ENCODE data around the gene CNNM2.

Gene CNNM2

DNA sequence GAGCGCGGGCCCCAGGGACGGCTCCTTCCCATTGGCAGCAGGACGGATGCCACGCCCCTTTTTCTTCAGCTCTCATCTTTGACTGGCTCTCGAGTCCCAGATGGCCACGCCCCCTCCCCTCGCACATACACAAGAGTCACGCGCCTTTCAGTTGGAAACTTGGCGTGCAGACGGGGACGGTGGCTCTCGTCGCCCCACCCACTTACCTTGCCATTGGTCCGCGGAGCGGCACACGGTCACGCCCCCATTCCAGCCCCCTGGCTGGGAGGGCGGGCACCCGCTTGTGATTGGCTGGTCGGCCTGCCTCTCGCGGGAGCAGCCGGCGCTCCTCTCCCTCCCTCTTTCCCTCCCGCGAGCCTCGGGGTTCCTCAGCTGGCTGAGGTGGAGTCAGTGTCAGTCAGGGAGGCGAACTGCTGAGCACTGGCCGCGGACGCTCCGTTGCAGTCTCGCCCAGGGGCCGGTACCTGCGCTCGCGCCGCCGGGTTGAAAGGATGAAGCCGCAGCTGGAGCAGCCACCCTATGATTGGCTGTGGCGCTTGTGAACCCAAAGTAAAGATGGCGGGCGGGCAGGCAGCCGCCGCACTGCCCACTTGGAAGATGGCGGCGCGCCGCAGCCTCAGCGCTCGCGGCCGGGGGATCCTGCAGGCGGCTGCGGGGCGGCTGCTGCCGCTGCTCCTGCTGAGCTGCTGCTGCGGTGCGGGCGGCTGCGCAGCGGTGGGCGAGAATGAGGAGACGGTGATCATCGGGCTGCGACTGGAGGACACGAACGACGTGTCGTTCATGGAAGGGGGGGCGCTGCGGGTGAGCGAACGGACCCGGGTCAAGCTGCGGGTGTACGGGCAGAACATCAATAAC, at the start of gene CNNM2:
TSS of gene CNNM2 (plus strand) at position 333 of the 855 bp plus-strand sequence. CDS start at position 520, 187 bp downstream.
- peak; percentile 99 to 100 for DNase-seq (ENCODE audit: low read depth in 2 of 2, low spot score in 1 of 2)

DNA sequence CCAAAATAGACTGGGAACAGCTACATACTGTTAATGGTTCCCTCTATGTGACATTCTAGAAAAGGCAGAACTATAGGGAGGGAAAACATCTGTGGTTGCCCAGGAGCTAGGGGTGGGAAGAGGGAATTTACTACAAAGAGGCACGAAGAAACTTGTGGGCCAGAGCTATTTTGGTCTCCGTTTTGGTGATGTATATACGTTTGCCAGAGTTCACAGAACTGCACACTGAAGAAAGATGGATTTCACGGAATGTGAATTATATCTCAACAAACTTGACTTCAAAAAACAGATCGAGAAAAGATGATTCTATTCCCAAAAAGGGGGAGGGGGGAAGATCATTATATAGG, 49.2 kb upstream of the CNNM2 start:
- DNase-seq (ENCODE audit: low read depth in 2 of 2, low spot score in 1 of 2) = no peak

DNA sequence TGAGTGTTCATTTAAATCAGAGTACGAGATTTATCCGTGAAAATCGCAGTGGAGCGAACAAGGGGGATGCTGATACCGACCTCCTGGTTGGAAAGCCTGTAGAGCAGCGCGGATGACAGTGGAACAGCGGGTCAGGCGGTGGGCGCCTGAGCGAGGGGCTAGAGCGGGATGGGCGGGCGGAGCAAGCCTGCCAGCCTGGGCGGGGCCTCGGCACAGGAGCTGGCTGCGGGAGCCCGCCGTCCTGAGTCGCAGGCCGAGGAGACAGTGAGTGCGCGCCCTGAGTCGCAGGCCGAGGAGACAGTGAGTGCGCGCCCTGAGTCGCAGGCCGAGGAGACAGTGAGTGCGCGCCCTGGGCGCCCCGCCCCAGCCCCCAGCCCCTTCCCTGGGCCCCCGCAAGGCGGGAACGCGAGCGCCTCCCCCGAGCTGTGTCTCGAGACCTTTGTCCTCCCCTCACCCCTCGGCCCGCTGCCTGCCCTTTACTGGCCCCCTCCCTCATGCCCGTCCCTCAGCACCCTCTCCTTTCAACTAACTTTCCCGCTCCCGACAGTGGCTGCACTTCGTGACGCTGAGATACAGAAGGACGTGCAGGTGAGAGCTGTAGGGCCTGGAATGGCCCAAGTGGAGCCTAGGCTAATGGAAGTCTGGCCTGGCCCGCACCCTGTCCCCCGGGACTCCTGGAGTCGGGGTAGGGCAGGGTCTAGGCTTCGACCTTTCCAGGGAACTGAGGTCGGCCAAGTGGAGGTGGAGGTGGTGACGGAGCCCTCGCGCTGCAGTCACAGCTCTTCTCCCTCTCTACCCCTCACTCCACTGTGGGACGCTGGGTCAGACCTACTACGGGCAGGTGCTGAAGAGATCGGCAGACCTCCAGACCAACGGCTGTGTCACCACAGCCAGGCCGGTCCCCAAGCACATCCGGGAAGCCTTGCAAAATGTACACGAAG, 48.6 kb upstream of the CNNM2 start, which contains the start of gene AS3MT:
TSS of gene AS3MT (plus strand) at position 213 of the 941 bp plus-strand sequence. CDS start at position 336, 123 bp downstream.
- DNase-seq (ENCODE audit: low read depth in 2 of 2, low spot score in 1 of 2) = no peak

DNA sequence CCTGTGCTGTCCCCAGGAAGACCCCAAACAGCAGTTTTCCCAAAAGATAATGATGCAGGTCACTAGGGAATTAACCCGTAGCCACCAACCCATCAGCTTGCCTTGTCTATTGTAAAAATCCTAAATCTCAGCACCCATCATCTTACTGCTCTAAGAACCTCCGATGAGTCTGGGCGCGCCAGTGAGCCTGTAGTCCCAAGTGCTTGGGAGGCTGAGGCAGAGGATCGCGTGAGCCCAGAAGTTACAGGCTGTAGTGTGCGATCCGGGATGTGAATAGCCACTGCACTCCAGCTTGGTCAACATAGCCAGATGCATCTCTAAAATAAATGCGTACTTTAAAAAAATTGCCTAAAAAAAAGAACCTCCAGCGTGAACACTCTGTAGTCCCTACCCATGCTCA, 47.9 kb upstream of the CNNM2 start:
- no peak for DNase-seq (ENCODE audit: low read depth in 2 of 2, low spot score in 1 of 2)

DNA sequence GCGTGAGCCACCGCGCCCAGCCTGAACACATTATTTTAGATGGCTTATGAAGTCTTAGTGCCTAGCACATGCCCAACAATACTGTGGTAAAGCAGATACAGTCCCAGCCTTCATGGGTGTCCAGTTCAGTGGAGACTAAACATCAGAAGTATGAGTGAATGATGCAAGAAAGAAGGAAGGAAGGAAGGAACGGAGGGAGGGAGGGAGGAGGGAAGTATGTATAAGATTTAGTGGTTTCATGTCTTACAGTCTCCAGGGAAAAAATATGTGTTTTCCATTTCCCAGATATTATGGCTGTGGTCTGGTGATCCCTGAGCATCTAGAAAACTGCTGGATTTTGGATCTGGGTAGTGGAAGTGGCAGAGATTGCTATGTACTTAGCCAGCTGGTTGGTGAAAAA, 45.9 kb upstream of the CNNM2 start:
- no peak for DNase-seq (ENCODE audit: low read depth in 2 of 2, low spot score in 1 of 2)

DNA sequence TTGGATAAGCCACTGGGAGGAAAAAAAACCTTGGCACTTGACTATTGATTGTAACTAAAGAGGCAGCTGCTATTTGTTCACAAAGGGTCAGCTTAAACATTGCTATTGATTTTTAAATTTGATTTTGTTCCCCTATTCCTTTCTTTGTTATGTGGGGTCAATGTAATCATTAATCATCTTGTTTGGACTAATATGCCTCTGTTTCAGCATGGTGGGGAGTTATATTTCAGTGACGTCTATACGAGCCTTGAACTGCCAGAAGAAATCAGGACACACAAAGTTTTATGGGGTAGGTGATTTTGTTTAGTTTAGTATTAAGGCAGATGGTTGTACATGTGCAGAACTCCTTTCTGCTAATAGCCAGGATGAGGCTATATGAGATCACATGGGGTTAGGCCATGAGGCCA, 41.3 kb upstream of the CNNM2 start:
- no peak for DNase-seq (ENCODE audit: low read depth in 2 of 2, low spot score in 1 of 2)

DNA sequence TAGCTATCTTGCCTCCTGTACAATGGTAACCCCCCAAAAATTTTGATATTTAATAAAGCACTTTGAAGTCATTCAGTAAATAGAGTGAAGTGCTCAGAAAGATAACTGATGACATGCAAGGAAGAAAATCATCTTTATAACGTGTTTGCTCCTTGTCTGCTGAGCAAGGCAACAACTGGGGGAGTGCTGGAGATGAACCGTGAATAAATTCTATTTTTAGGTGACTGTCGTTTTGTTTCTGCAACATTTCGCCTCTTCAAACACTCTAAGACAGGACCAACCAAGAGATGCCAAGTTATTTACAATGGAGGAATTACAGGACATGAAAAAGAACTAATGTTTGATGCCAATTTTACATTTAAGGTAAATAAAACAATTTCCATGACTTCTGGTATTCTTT, 39.5 kb upstream of the CNNM2 start:
- DNase-seq (ENCODE audit: low read depth in 2 of 2, low spot score in 1 of 2) = no peak

DNA sequence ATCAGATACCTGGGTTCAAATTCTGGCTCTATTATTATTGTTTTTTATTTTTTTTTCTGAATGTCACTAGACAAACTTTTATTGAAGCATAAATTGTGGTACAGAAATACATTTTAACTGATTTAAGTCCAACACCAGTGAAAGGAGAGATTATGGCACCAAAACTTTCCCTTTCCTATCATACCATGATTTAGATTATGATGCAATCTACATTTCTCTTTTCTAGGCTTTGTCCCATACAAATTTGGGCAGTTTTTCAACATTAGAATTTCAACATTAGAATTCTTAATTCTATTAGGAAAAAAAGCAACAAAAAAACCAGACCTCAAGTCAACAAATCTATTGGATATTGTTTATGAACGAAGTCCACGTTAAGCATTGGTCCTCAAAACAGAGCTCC, 37.8 kb upstream of the CNNM2 start:
- DNase-seq (ENCODE audit: low read depth in 2 of 2, low spot score in 1 of 2) = no peak

DNA sequence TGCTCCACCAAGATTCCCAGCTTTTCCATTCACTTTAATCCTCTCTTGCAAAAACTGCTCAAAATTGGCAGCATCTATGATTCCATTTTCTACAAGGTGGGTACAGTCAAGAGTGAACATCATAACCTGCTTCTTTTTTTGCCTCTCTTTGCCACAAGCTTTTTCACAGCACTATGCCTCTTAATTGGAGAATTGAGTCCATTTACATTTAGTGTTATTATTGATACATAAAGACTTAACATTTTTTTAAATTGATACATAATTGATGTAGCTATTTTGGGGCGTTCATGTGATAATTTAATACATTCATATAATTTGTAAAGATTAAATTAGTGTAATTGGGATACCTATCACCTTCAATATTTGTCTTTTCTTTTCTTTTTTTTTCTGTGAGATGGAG, 30.0 kb upstream of the CNNM2 start:
- DNase-seq (ENCODE audit: low read depth in 2 of 2, low spot score in 1 of 2) = no peak

DNA sequence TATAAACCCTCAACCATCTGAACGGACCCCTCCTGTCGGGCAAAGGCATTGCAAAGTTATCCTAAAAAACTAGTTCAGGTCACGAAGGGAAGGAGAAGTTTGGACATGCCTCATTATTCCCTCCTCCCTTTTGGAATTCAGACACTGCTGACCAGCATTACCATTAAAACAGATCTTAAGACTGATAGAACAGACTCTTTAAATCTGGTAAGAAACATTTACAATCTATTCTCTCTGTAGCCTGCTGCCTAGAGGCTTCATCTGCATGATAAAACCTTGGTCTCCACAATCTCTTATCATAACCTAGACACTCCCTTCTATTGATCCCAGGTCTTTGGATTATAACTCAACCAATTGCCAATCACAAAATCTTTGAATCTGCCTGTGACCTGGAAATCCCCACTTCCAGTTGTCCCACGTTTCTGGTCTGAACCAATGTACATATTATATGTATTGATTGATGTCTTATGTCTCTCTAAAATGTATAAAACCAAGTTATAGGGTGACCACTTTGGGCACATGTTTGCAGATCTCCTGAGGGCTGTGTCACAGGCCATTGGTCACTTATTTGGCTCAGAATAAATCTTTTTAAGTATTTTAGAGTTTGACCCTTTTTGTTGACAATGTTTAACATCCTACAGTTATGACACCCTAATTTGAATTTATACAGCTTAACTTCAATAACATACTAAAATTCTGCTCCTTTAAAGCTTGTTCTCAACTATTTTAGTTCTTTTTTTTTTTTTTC, 23.5 kb upstream of the CNNM2 start:
- DNase-seq (ENCODE audit: low read depth in 2 of 2, low spot score in 1 of 2) = no peak

DNA sequence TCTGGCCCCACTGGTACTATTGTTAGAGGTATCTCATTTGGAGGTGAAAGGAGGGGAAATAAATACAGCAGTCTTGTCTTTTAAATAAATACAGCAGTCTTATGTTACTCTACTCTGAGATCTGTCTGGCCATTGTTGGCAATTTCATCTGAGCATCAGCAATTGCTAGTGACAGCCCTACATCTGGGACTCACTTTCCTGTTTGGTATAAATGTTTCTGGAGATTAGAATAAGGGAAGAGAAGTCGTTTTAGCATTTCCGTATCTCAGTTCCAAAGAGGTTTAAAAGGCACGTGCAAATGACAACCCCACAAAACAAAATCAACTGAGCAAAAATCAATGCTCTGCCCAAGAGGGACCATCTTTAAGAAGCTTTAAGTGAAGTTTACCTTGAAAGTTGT, 18.1 kb upstream of the CNNM2 start:
- no peak for DNase-seq (ENCODE audit: low read depth in 2 of 2, low spot score in 1 of 2)

DNA sequence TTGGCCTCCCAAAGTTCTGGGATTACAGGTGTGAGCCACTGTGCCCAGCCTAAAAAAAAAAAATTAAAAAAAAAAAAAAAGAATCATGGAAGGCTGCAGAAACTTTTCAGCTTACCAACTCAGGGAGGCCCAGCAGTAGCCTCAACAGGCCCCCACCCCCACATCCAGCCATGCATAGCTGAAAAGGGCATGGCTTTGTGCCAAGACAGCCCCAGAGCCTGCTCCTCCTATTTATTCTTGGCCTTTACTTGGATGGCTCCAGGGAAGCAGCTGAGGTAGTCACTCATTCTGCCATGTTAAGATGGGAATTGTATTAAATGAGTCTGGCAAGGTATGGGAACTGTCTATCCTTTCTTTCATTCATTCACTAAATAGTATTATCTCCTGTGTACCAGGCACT, 13.7 kb upstream of the CNNM2 start:
- DNase-seq (ENCODE audit: low read depth in 2 of 2, low spot score in 1 of 2) = no peak

DNA sequence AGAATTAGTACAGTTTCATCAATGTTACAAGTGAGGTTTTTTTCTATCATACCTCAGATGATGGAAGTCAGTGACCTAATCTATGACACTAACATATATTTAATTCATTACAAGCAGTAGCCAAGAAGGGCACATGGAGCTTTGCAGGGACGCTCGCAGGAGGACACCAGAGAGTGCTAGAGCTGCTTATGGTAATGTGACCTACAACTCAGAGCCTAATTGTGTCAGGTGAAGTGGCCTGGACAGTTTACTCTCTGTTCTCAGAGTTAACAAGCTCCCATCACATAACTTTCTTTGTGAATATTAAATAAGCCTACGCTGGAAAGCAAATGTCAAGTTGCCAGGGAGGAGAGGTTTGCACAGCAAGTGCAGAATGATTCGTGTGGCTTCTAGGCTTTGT, 11.6 kb upstream of the CNNM2 start:
- no peak for DNase-seq (ENCODE audit: low read depth in 2 of 2, low spot score in 1 of 2)

DNA sequence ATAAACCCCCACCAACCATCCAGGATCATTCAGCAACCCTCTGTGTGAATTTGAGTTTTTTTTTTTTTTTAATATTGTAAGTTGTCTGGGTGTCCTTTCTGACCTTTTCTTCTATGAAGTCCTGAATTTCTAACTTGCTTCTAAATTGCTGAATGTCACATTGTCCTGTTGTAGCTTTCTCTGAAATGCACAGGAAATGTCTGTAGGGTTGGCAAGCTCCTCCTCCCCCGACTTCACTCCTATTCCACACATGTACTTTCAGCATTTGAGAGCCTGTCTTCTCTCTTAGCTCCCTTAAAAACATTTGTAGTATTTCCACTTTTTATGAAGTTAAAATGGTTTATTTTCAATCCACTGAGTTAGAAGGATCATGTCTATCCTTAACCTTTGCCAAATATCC, 3.3 kb upstream of the CNNM2 start:
- DNase-seq (ENCODE audit: low read depth in 2 of 2, low spot score in 1 of 2) = no peak

DNA sequence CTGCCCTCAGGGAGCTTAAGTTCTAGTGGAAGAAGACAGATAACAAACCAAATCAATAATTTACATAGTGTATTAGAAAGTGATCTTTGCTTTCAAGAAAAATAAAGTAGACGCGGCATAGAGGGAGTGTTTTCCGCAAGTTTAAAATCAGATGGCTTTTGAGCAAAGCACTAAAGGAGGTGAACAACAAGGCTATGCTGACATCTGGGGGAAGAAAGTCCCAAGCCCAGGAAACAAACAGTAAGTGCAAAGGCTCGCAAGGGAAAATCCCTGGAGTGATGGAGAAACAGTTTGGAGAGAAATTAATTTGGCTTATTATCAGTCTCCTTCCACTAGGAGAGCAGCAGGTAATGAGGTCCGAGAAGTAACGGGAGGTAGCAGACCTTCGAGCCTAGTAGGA, 1.9 kb upstream of the CNNM2 start:
- no peak for DNase-seq (ENCODE audit: low read depth in 2 of 2, low spot score in 1 of 2)

DNA sequence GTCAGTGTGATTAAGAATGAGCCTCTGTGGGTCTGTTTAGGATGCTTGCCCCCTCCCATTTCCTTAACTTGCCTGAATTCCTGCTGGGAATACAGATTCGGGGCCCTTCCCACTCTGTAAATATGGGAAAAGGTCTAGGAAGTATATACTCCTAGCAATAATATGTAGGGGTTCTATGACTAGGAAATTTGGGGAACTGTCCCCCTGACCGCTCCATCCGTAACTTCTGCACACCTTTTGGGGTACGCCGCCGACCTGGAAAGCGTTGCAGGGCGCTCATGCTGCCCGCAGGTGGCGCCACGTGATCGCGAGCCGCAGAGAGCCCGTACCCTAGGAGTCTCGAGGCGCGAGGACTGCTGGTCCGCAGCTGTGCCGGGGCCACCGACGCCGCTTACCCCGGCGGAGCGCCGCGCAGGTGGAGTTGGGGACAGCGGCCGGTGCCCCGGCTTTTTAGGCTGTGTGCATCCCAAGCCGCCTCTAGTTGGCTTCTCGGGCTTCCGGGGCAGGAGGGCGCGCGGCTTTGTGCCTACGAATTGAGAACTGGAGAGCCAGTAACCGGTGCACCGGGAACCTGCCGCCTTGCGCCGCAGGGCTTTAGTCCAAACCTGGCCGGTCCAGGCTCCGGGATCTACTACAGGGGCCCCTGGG, 656 bp upstream of the CNNM2 start:
- DNase-seq (ENCODE audit: low read depth in 2 of 2, low spot score in 1 of 2) = peak; percentile 66

DNA sequence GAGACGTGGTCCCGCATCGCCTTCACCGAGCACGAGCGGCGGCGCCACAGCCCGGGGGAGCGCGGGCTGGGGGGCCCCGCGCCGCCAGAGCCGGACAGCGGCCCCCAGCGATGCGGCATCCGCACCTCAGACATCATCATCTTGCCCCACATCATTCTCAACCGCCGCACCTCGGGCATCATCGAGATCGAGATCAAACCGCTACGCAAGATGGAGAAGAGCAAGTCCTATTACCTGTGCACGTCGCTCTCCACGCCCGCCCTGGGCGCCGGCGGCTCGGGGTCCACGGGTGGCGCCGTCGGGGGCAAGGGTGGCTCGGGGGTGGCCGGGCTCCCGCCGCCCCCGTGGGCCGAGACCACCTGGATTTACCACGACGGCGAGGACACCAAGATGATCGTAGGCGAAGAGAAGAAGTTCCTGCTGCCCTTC, 737 bp downstream of the CNNM2 start:
- no peak for DNase-seq (ENCODE audit: low read depth in 2 of 2, low spot score in 1 of 2)

DNA sequence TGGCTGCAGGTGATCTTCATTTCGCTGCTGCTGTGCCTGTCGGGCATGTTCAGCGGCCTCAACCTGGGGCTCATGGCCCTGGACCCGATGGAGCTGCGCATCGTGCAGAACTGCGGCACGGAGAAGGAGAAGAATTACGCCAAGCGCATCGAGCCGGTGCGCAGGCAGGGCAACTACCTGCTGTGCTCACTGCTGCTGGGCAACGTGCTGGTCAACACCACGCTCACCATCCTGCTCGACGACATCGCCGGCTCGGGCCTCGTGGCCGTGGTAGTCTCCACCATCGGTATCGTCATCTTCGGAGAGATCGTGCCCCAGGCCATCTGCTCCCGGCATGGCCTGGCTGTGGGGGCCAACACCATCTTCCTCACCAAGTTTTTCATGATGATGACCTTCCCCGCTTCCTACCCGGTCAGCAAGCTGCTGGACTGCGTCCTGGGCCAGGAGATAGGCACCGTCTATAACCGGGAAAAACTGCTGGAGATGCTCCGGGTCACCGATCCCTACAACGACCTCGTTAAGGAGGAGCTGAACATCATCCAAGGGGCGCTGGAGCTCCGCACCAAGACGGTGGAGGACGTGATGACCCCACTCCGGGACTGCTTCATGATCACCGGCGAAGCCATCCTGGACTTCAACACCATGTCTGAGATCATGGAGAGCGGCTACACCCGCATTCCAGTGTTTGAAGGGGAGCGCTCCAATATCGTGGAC, 1.3 kb downstream of the CNNM2 start:
- DNase-seq (ENCODE audit: low read depth in 2 of 2, low spot score in 1 of 2) = no peak

DNA sequence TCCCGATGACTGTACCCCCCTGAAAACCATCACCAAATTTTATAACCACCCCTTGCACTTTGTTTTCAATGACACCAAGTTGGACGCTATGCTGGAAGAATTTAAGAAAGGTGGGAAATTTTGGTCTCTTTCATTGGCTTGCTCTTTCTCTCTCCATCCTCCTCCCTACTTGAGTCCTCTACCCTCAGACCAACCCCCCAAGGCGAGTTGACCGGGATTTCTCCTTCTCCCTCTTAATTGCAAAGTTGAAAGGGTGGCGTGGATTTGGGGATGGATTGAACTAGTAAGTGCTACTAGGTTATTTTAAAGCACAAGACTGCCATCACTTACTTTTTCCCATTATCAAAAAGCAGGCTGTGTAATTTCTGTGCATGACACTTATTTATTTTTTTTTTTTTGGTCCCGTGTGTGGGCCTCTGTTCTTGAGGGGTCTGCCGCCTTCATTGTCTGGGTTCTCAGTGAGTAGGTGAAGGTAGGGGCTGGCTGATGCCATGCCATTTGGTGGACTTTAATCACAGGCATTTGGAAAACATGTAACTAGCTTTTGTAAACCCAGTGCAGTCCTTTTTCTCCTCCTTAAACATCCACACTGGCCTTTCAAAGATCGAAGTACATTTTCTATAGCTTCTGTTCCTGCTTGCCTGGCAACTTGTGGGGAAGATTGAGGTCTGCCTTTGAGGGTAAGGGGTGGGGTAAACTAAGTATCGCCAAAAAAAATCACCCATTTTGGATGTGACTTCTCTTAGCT, 2.1 kb downstream of the CNNM2 start:
- no peak for DNase-seq (ENCODE audit: low read depth in 2 of 2, low spot score in 1 of 2)

DNA sequence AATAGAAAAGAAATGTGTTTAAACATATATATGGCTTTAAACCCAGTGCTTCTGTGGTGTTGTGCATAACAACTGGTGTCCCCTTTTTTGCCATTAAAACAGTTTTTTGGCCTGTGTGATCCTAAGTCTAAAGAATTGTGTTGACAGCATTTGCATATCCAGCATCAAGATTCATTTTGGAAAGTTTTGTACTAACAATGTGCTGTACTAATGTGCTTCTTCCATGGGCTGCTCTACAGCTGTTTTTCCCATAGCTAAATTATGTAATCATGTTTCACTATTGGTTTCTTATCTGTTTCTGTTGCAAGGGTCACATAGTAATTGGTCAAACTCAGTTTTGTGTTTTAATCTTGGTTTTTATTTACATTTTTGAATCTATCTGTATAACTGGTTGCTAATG, 5.5 kb downstream of the CNNM2 start:
- DNase-seq (ENCODE audit: low read depth in 2 of 2, low spot score in 1 of 2) = no peak
